ENCODE data around the gene CPEB3. TPM values are rescaled to one million over a fixed set of nuclear protein-coding genes. Genes with fewer than 3 reads are reported as not detected.

The CPEB3 gene
- total and polyA plus RNA-seq, 9 donors = 2.3 to 6.6 (median 5.6) TPM

GRCh38 chr10:92323079-92323478, 32.2 kb upstream of the CPEB3 start:
- H3K4me3 ChIP-seq = no peak overlapping the region
- H3K4me1 ChIP-seq (ENCODE audit: insufficient read depth) = peaks cover 4% of the 10 kb centered on the region
- H3K27me3 ChIP-seq = no peaks in the 10 kb centered on the region
- TF ChIP-seq POLR2A (IDR thresholded peaks at IDR 0.05) = no peak
- TF ChIP-seq CTCF (IDR thresholded peaks at IDR 0.05) = no peak
- no peak for TF ChIP-seq EP300 (IDR thresholded peaks at IDR 0.05)
- intact Hi-C loops (cut with DNase I) = no loop called here
- no peaks in the 10 kb centered on the region for H3K9me3 ChIP-seq
- H3K36me3 ChIP-seq = no peaks in the 10 kb centered on the region
- DNase-seq = no peak
- no peak overlapping the region for H3K27ac ChIP-seq
- WGBS, 3 donors = 83 to 90% (median 86%) methylated on average over 2 of the region's 2 CpGs

- Histone ChIP-seq H3K4me3 (no peak overlapping the region), H3K27ac (no peak overlapping the region), H3K36me3 (no peaks in the 10 kb centered on the region), H3K4me1 (ENCODE audit: insufficient read depth) (peaks cover 3% of the 10 kb centered on the region), H3K9me3 (no peaks in the 10 kb centered on the region), H3K27me3 (no peaks in the 10 kb centered on the region)
- intact Hi-C loops (cut with DNase I) = no loop called here
- no peak for TF ChIP-seq POLR2A (IDR thresholded peaks at IDR 0.05)
- TF ChIP-seq CTCF (IDR thresholded peaks at IDR 0.05) = no peak
- TF ChIP-seq EP300 (IDR thresholded peaks at IDR 0.05) = no peak
- WGBS, 3 donors = 55 to 63% (median 61%) methylated on average over 2 of the region's 2 CpGs
- no peak for DNase-seq
These were observed 25.7 kb upstream of the CPEB3 start for GRCh38 chr10:92316610-92317009.

- Histone ChIP-seq H3K4me3 (no peak overlapping the region), H3K4me1 (ENCODE audit: insufficient read depth) (peaks cover 5% of the 10 kb centered on the region), H3K27ac (no peak overlapping the region), H3K27me3 (no peaks in the 10 kb centered on the region), H3K9me3 (no peaks in the 10 kb centered on the region), H3K36me3 (no peaks in the 10 kb centered on the region)
- intact Hi-C loops (cut with DNase I) = no loop called here
- TF ChIP-seq EP300 (IDR thresholded peaks at IDR 0.05) (no peak), POLR2A (IDR thresholded peaks at IDR 0.05) (no peak), CTCF (IDR thresholded peaks at IDR 0.05) (no peak)
- WGBS, 3 donors = 91 to 92% (median 91%) methylated on average over 3 of the region's 3 CpGs
- DNase-seq = no peak
These were observed 22.9 kb upstream of the CPEB3 start for GRCh38 chr10:92313750-92314149.

GRCh38 chr10:92309272-92309671, 18.4 kb upstream of the CPEB3 start:
- DNase-seq = no peak
- TF ChIP-seq CTCF (IDR thresholded peaks at IDR 0.05) = no peak
- TF ChIP-seq POLR2A (IDR thresholded peaks at IDR 0.05) = no peak
- no peak for TF ChIP-seq EP300 (IDR thresholded peaks at IDR 0.05)
- 54 to 55% (median 54%) methylated on average over 1 of the region's 1 CpG for WGBS, 3 donors
- no peaks in the 10 kb centered on the region for H3K9me3 ChIP-seq
- H3K4me1 ChIP-seq (ENCODE audit: insufficient read depth) = peaks cover 2% of the 10 kb centered on the region
- H3K27me3 ChIP-seq = no peaks in the 10 kb centered on the region
- H3K36me3 ChIP-seq = no peaks in the 10 kb centered on the region
- peak overlapping the region in 1 of 2 donors; percentile 4 for H3K27ac ChIP-seq
- intact Hi-C loops (cut with DNase I) = no loop called here
- H3K4me3 ChIP-seq = no peak overlapping the region

Measured in ovary (tissue), 9 donors.